ENCODE measurements around the gene JADE3. TPM values are rescaled to one million over a fixed set of nuclear protein-coding genes. Genes with fewer than 3 reads are reported as not detected.

JADE3 gene
- total RNA-seq, 4 donors from 2014 or later: 7.8 to 9.6 (median 8.5) TPM

DNA sequence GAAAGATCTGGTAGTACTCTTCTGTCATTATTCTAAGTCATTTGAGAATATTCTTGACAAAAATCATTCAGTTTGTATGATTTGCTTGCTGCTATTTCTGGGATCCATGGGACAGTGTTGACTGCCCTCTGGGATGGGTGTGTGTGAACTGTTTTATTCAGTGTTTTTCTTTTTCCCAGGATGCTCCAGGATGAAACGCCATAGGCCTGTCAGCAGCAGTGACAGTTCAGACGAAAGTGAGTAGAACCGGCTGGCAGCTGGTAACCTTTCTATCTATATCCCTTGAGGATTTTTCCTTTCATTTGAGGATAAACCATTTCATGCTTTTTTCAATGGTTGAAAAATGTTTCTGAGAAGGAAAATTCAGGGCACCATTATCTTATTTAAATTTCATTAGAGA, 72.5 kb downstream of the JADE3 start:
- no peak overlapping the region for H3K27ac ChIP-seq (replicated peaks in 1 of 4)
- DNase-seq (ENCODE audit: extremely low spot score): no peak
- intact Hi-C loops (cut with DNase I): no loop called here
- no peak overlapping the region for H3K4me3 ChIP-seq
- no peaks in the 10 kb centered on the region for H3K27me3 ChIP-seq
- WGBS: 70% methylated on average over 3 of the region's 3 CpGs
- TF ChIP-seq POLR2A (IDR thresholded peaks at IDR 0.05; ENCODE audit: low read depth) (no peak), POLR2AphosphoS5 (IDR thresholded peaks at IDR 0.05) (no peak), EP300 (IDR thresholded peaks at IDR 0.05) (no peak)
- TF ChIP-seq, protein P1, sequence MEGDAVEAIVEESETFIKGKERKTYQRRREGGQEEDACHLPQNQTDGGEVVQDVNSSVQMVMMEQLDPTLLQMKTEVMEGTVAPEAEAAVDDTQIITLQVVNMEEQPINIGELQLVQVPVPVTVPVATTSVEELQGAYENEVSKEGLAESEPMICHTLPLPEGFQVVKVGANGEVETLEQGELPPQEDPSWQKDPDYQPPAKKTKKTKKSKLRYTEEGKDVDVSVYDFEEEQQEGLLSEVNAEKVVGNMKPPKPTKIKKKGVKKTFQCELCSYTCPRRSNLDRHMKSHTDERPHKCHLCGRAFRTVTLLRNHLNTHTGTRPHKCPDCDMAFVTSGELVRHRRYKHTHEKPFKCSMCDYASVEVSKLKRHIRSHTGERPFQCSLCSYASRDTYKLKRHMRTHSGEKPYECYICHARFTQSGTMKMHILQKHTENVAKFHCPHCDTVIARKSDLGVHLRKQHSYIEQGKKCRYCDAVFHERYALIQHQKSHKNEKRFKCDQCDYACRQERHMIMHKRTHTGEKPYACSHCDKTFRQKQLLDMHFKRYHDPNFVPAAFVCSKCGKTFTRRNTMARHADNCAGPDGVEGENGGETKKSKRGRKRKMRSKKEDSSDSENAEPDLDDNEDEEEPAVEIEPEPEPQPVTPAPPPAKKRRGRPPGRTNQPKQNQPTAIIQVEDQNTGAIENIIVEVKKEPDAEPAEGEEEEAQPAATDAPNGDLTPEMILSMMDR (IDR thresholded peaks at IDR 0.05): no peak
- peaks cover 0 to 5% (median 2%) of the 10 kb centered on the region in 4 donors for H3K36me3 ChIP-seq
- H3K9me3 ChIP-seq: peaks cover 0 to 23% (median 0%) of the 10 kb centered on the region in 4 donors
- H3K4me1 ChIP-seq: no peaks in the 10 kb centered on the region

DNA sequence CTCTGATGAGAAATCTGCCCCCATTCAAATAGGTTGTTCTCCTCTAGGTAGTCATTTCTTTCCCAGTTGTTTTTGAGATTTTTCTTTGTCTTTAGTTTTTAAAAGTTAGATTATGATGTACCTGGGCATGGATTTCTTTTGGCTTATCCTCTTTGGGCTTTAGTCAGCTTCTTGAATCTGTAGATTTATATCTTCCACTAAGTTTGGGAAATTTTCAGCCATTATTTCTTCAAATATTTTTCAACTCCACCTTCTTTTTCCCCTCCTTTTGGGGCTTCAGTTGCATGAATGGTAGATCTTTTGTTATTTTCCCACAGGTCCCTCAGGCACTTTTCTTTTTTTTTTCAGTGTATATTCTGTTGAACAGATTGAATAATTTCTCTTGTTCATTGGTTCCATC, 77.3 kb downstream of the JADE3 start:
- peaks cover 0 to 5% (median 2%) of the 10 kb centered on the region in 4 donors for H3K36me3 ChIP-seq
- H3K4me1 ChIP-seq: no peaks in the 10 kb centered on the region
- DNase-seq (ENCODE audit: extremely low spot score): no peak
- TF ChIP-seq EP300 (IDR thresholded peaks at IDR 0.05): no peak
- TF ChIP-seq, protein P1 (IDR thresholded peaks at IDR 0.05): no peak
- TF ChIP-seq POLR2A (IDR thresholded peaks at IDR 0.05; ENCODE audit: low read depth): no peak
- no peak for TF ChIP-seq POLR2AphosphoS5 (IDR thresholded peaks at IDR 0.05)
- H3K9me3 ChIP-seq: peaks cover 0 to 21% (median 0%) of the 10 kb centered on the region in 4 donors
- intact Hi-C loops (cut with DNase I): no loop called here
- no peaks in the 10 kb centered on the region for H3K27me3 ChIP-seq
- H3K4me3 ChIP-seq: no peak overlapping the region
- no peak overlapping the region for H3K27ac ChIP-seq (replicated peaks in 1 of 4)

GRCh38 chrX:46991664-46992063, 79.4 kb downstream of the JADE3 start:
- WGBS: 46% methylated on average over 2 of the region's 2 CpGs
- Histone ChIP-seq H3K4me1 (no peaks in the 10 kb centered on the region), H3K27me3 (no peaks in the 10 kb centered on the region), H3K9me3 (peaks cover 0 to 21% (median 0%) of the 10 kb centered on the region in 4 donors), H3K36me3 (peaks cover 0 to 5% (median 0%) of the 10 kb centered on the region in 4 donors), H3K27ac (replicated peaks in 1 of 4) (no peak overlapping the region), H3K4me3 (no peak overlapping the region)
- intact Hi-C loops (cut with DNase I): no loop called here
- TF ChIP-seq POLR2A (IDR thresholded peaks at IDR 0.05; ENCODE audit: low read depth) (no peak), EP300 (IDR thresholded peaks at IDR 0.05) (no peak), POLR2AphosphoS5 (IDR thresholded peaks at IDR 0.05) (no peak)
- TF ChIP-seq, protein P1 (IDR thresholded peaks at IDR 0.05): no peak
- no peak for DNase-seq (ENCODE audit: extremely low spot score)

- no peak for TF ChIP-seq POLR2A (IDR thresholded peaks at IDR 0.05; ENCODE audit: low read depth)
- TF ChIP-seq, protein P1 (IDR thresholded peaks at IDR 0.05): no peak
- TF ChIP-seq EP300 (IDR thresholded peaks at IDR 0.05): no peak
- TF ChIP-seq POLR2AphosphoS5 (IDR thresholded peaks at IDR 0.05): no peak
- Histone ChIP-seq H3K4me1 (no peaks in the 10 kb centered on the region), H3K27me3 (no peaks in the 10 kb centered on the region), H3K4me3 (no peak overlapping the region), H3K36me3 (peaks cover 0 to 5% (median 0%) of the 10 kb centered on the region in 4 donors), H3K27ac (replicated peaks in 1 of 4) (no peak overlapping the region), H3K9me3 (peaks cover 0 to 21% (median 0%) of the 10 kb centered on the region in 4 donors)
- 83% methylated on average over 6 of the region's 6 CpGs for WGBS
- no peak for DNase-seq (ENCODE audit: extremely low spot score)
- intact Hi-C loops (cut with DNase I): no loop called here
These were observed 79.8 kb downstream of the JADE3 start for GRCh38 chrX:46992070-46992469.

DNA sequence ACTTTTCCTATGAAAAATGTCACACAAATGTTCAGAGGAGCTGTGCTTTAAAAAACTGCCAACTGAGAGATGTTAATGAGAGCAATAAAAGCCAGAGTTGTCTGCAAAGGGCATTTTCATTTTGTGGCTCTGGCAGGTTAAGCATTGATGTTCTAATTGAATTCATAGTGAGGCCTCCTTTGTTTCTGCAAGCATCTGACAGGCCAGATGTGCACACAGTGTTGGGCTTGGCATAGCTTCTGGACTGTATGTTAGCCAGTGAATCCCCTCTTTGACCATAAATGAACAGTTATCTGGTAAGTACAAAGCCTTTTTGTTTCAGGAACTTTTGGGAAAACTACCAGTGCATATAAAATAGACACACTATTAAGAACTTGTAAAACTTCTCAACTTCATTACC, 81.9 kb downstream of the JADE3 start:
- no peak for TF ChIP-seq EP300 (IDR thresholded peaks at IDR 0.05)
- TF ChIP-seq POLR2A (IDR thresholded peaks at IDR 0.05; ENCODE audit: low read depth): no peak
- TF ChIP-seq, protein P1 (IDR thresholded peaks at IDR 0.05): no peak
- no peak for TF ChIP-seq POLR2AphosphoS5 (IDR thresholded peaks at IDR 0.05)
- Histone ChIP-seq H3K4me1 (no peaks in the 10 kb centered on the region), H3K36me3 (peaks cover 0 to 11% (median 3%) of the 10 kb centered on the region in 4 donors), H3K9me3 (peaks cover 0 to 20% (median 0%) of the 10 kb centered on the region in 4 donors), H3K4me3 (no peak overlapping the region), H3K27me3 (no peaks in the 10 kb centered on the region), H3K27ac (replicated peaks in 1 of 4) (no peak overlapping the region)
- intact Hi-C loops (cut with DNase I): no loop called here
- no peak for DNase-seq (ENCODE audit: extremely low spot score)

Data from esophagus muscularis mucosa (tissue), 4 donors.